ENCODE data around the gene KRT3. TPM values are rescaled to one million over a fixed set of nuclear protein-coding genes. Genes with fewer than 3 reads are reported as not detected.
"Not testable (repeated sequence)": the region's sequence is repeated elsewhere in the genome, so short reads cannot be mapped to it uniquely, and the experiment has no call there.

KRT3 gene
- total RNA-seq, 1 donor from 2014 or later: not detected

- no peak for DNase-seq (ENCODE audit: low read depth)
Measured at GRCh38 chr12:52781399-52782082, 14.4 kb downstream of the KRT3 start.

- no peak for DNase-seq (ENCODE audit: low read depth)
Measured at GRCh38 chr12:52779914-52780313, 16.0 kb downstream of the KRT3 start.

DNA sequence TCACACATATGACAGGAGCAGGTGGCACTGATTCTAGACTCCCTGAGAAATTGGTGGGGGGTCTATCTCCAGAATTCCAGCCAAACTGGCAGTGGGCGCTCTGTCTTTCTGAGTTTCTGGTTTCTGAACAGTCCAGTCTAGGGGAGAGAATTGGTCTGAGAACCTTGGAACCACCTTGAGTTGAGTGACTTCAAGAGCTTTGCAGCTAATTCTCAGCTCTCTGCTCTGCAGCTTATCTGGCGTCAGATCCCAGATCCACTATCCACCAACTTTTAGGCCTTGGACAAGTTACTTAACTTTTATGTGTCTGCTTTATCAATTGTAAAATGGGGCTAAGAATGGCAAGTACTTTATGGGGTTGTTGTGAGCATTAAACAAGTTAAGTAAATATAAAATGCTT lies 17.1 kb downstream of the KRT3 start:
- DNase-seq (ENCODE audit: low read depth): no peak

GRCh38 chr12:52777566-52777965 lies 18.4 kb downstream of the KRT3 start:
- DNase-seq (ENCODE audit: low read depth): no peak

- DNase-seq (ENCODE audit: low read depth): no peak
Measured at GRCh38 chr12:52776913-52777395, 19.0 kb downstream of the KRT3 start, which contains the start of gene KRT76. TSS of gene KRT76 (minus strand) at chr12:52777345. CDS start at chr12:52777291, 54 bp downstream.

DNA sequence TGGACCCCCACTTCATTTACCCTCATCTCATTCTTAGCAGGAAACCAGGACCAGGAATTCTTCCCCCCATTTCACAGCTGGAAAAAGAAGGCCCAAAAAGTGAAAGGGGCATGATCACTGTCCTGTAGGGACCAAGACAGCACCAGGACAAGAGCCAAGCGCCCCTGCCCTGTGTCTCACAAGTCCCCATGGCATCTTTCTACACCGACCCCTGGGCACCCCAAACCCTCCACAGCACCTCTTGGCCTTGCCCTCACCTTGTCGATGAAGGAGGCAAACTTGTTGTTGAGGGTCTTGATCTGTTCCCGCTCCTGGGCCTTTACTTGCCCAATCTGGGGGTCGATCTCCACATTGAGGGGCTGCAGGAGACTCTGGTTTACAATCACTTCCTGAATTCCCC lies 19.5 kb downstream of the KRT3 start:
- DNase-seq (ENCODE audit: low read depth): no peak

GRCh38 chr12:52774629-52775250 lies 21.2 kb downstream of the KRT3 start:
- peak; percentile 11 for DNase-seq (ENCODE audit: low read depth)

- DNase-seq (ENCODE audit: low read depth): no peak
Measured at GRCh38 chr12:52772772-52773171, 23.1 kb downstream of the KRT3 start.

DNA sequence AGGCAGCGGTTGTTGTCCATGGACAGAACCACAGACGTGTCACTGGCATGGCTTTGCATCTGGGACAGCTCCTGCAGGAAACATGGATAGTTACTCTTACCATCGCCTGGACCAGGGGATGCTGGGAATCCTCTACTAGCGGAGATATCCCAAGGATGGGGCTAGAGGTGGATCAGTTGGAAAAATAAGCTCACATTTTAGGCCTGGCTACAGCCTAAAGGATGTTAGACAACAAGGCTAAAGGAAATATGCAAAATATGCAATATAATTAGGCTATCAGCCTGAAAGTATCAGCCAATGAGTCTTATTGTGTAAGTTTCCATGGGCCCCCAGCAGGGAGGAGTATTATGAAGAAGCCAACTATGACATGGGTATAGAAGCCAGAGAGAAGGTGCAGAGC lies 23.7 kb downstream of the KRT3 start:
- DNase-seq (ENCODE audit: low read depth): no peak

GRCh38 chr12:52771505-52771904 lies 24.4 kb downstream of the KRT3 start:
- DNase-seq (ENCODE audit: low read depth): no peak

- DNase-seq (ENCODE audit: low read depth): no peak
Measured at GRCh38 chr12:52771088-52771487, 24.8 kb downstream of the KRT3 start.

DNA sequence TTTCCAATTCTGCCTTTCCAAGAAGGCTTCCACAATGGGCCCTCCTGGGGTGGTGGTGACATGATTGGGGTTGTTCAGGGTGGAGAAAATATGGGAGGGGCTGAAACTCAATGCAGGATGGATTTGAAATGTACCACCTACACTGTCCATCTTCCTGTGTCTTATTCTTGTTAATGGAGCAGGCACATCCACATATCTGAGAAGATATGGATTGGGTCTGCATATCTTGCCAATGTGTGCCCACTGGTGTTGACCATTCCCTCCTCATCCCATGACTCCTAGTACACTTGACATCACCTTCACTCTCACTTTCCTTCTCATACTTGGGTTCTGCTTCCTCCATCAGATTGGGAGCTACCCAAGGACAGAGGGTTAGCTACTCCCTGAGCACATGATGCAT lies 26.0 kb downstream of the KRT3 start:
- DNase-seq (ENCODE audit: low read depth): no peak

DNA sequence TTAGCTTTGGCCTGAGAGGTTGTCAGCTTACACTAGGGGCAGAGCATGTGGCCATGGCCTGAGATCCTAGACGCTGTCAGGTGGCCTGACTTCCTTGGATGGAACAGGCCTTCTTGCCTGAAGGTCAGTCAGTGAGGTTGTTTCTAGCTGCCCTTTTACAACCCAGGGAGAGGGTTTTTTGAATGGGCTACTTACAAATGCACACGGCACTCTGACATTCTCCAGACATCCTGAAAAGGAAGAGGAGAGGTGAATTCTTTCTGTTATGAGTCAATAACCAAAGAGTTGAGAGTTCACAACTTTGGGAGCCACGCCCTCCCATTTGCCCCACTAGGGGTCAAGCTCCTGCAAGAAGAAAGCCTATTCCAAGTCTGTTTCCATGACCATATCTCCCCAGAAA lies 26.6 kb downstream of the KRT3 start:
- DNase-seq (ENCODE audit: low read depth): no peak

DNA sequence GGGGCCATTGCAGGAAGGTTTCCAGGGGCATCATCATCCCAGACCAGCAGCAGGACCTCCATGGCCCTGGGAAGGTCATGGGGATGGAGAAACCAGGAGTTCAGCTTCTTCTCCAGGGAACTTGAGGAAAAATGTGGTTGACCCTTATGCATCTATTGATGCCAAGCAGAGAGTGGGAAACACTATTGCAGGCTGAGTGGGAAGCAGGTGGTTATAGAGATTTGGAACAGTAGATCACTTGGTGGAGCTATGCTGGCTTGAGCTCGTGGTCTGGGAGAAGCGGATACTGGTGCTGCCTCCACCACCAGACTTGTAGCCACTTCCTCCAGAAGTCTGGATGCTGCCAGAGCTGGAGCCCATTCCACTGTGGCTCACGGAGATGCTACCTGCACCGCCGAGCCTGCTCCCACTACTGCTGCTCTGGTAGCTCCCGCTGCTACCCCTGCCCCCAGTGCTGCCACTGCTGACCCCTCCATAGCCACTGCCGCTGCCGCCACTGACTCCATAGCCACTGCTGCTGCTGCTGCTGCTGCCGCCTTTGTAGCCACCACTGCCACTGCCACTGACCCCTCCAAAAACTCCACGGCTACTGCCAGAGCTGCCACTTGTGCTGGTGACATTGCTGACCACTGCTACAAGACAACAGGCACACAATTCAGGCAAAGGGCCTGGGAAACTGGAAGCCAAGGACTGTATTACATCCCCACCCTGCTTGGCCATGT lies 27.3 kb downstream of the KRT3 start:
- no peak for DNase-seq (ENCODE audit: low read depth)

GRCh38 chr12:52767427-52767826 lies 28.5 kb downstream of the KRT3 start:
- no peak for DNase-seq (ENCODE audit: low read depth)

DNA sequence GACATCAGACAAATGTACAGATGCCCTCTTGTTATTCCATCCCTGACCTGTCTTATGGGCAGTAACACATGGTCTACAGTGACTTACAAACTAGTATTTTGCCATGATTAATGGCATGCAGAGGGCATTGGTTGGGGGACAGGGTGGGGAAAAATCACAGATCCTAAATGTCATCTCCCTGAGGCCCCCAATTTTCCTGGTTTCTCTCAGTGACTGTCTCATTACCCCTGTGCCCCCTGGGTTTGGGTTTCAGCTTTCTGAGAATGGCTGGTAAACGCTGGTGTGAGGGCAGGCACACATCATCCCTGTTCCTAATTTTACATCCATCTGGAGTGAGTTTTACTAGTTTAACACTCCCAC lies 28.9 kb downstream of the KRT3 start:
- DNase-seq (ENCODE audit: low read depth): no peak

GRCh38 chr12:52766351-52767019 lies 29.4 kb downstream of the KRT3 start:
- no peak for DNase-seq (ENCODE audit: low read depth)

- DNase-seq (ENCODE audit: low read depth): no peak
Measured at GRCh38 chr12:52765702-52766101, 30.2 kb downstream of the KRT3 start.

GRCh38 chr12:52763991-52764390 lies 31.9 kb downstream of the KRT3 start:
- no peak for DNase-seq (ENCODE audit: low read depth)

DNA sequence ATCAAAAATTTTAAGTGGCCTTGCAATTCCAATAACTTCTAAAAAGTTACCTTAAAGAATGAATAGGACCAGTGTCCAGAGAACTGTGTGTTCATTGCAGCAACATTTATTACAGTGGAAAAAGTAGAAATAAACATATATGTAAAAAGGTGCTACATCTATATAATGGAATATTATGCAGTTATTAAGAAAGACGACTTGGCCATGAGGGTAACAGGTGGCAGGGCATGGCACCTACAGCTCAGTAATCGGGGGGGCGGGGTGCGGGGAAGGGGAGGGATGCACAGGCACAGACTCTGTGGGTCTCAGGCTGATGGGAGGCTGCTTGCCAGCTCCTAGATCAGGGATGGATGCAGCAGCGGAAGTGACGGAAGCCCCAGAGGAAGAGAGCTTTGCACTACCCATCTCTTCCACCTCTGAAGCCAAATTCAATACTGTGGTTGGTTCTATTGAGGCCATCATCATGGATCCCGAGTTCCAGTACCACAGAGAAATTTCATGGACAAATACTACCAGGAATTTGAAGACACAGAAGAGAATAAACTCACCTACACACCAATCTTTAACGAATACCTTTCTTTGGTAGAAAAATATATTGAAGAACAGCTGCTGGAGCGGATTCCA lies 32.8 kb downstream of the KRT3 start:
- no peak for DNase-seq (ENCODE audit: low read depth)

DNA sequence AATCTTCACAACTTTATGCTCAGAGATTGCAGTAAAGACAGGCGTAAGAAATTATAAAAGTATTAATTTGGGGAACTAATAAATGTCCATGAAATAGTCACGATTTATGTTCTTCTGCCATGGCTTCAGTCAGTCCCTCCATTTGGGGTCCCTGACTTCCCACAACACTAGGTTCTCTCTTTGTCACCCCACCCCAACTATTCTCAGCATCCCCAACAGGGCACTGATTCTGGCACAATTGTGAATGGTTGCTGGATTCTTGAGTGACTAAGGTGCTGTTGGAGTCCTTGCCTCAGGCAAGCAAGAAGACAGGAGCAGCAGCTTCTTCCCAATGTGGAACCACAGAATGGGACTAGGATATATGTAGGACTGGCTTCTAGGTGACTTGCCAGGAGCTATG lies 34.1 kb downstream of the KRT3 start:
- DNase-seq (ENCODE audit: low read depth): no peak

GRCh38 chr12:52761218-52761617 lies 34.7 kb downstream of the KRT3 start:
- not testable (repeated sequence) for DNase-seq (ENCODE audit: low read depth)
